Tibial artery (tissue), 4 donors: ENCODE data around the gene NUP62.
A peak's percentile ranks its signal among the peaks of the same experiment; 100 is the strongest.

Source experiments
- DNase-seq, 2 donors: peaks; one replicate each; pipeline ENCODE4 v3.0.0-alpha.2; 2019
- H3K27ac ChIP-seq, 2 donors: fragments of 200-600 bp; sonication (generic) in 1 of 2; 1 replicate in 1 of 2; 2 replicates in 1 of 2; pipeline ENCODE4 v1.5.1; 2018 to 2019; ENCODE audit warnings: mild to moderate bottlenecking in 1 of 2
- H3K27me3 ChIP-seq, 2 donors: fragments of 200-600 bp; sonication (generic) in 1 of 2; one replicate each; pipeline versions ENCODE4 v1.5.1 to v1.6.0; 2016 to 2019
- H3K36me3 ChIP-seq, 3 donors: fragments of 200-600 bp; sonication (generic) in 2 of 3; one replicate each; pipeline ENCODE4 v1.5.1; 2016 to 2019; ENCODE audit warnings: mild to moderate bottlenecking in 2 of 3
- H3K4me1 ChIP-seq, 4 donors: fragments of 200-600 bp; sonication (generic) in 2 of 4; 1 replicate in 3 of 4; 2 replicates in 1 of 4; pipeline ENCODE4 v1.5.1; 2016 to 2019
- H3K4me3 ChIP-seq, 2 donors: fragments of 200-600 bp; sonication (generic) in 1 of 2; 1 replicate in 1 of 2; 2 replicates in 1 of 2; pipeline ENCODE4 v1.5.1; 2018 to 2019; ENCODE audit warnings: mild to moderate bottlenecking in 2 of 2
- H3K9me3 ChIP-seq, 3 donors: fragments of 200-600 bp; sonication (generic) in 1 of 3; one replicate each; pipeline ENCODE4 v1.5.1; 2016 to 2019
- intact Hi-C: fragments of 100-400 bp; cut with DNase I; formaldehyde crosslinking; loops from one replicate; pipeline ENCODE4 v1.15.0; 2023; ENCODE audit warnings: low total_unique reads
- TF ChIP-seq, protein P1 (sequence below), 2 experiments: fragments of 200-600 bp in 1 of 2; fragments of 450-650 bp in 1 of 2; IDR thresholded peaks; one replicate each; pipeline ENCODE4 v1.5.1; 2017 to 2019; ENCODE audit warnings: antibody characterized with exemption in 2 of 2, mild to moderate bottlenecking in 1 of 2, moderate library complexity in 1 of 2

NUP62 gene

DNA sequence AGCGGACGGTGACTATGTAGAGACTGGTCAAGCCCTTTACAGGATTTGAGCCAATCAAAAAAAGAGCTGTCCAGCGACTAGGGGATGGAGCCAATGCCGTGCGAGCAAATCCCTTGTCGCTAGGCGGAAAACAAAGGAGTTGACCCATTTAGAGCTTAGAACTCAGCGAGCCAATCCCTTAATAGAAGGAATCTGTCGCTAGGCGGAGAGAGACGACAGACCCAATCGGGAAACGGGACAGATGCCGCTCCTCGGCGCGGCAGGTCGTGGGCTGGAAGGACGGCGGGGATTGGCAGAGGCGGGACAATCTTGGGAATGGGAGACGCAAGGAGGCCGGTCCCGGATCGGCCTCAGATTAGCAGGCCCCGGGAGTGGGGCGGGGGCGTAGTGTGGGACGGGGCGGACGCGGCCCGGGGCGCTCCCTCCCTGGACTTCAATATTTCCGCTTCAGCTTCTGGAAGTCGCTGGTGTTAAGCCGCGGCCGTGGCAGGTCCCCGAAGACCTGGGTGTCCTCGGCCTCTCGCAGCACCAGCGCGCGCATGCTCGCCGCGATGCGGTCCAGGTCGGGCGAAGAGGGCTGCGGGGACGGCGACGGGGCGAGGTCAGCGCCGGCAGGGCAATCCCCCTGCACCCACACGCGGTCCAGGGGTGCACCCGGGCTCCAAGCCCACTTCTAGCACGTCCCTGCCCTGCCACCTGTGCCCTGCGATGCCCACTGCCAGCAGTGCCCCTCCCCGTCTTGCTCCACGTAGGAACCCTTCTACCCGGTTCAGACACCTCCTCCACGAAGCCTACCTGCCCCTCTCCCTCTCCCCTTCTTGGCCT is 59.6 kb downstream of the NUP62 start:
- H3K4me3 ChIP-seq, result peak overlapping the region; percentile 53 to 57
- intact Hi-C loops, result loop anchor here (5.0 to 10.0 kb wide), 2 partner anchors 52 to 105 kb away; partner anchors contain the start of genes AP2A1, MED25 and TSKS
- H3K4me1 ChIP-seq, result peaks cover 0 to 54% (median 41%) of the 10 kb centered on the region in 4 donors
- peak overlapping the region; percentile 89 to 94 for H3K27ac ChIP-seq
- DNase-seq, result peak; percentile 96 to 99
- no peaks in the 10 kb centered on the region for H3K9me3 ChIP-seq
- TF ChIP-seq, protein P1, sequence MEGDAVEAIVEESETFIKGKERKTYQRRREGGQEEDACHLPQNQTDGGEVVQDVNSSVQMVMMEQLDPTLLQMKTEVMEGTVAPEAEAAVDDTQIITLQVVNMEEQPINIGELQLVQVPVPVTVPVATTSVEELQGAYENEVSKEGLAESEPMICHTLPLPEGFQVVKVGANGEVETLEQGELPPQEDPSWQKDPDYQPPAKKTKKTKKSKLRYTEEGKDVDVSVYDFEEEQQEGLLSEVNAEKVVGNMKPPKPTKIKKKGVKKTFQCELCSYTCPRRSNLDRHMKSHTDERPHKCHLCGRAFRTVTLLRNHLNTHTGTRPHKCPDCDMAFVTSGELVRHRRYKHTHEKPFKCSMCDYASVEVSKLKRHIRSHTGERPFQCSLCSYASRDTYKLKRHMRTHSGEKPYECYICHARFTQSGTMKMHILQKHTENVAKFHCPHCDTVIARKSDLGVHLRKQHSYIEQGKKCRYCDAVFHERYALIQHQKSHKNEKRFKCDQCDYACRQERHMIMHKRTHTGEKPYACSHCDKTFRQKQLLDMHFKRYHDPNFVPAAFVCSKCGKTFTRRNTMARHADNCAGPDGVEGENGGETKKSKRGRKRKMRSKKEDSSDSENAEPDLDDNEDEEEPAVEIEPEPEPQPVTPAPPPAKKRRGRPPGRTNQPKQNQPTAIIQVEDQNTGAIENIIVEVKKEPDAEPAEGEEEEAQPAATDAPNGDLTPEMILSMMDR (IDR thresholded peaks at IDR 0.05), result peak; percentile 18 to 44
- peaks cover 0 to 41% (median 6%) of the 10 kb centered on the region in 3 donors for H3K36me3 ChIP-seq
- no peaks in the 10 kb centered on the region for H3K27me3 ChIP-seq

DNA sequence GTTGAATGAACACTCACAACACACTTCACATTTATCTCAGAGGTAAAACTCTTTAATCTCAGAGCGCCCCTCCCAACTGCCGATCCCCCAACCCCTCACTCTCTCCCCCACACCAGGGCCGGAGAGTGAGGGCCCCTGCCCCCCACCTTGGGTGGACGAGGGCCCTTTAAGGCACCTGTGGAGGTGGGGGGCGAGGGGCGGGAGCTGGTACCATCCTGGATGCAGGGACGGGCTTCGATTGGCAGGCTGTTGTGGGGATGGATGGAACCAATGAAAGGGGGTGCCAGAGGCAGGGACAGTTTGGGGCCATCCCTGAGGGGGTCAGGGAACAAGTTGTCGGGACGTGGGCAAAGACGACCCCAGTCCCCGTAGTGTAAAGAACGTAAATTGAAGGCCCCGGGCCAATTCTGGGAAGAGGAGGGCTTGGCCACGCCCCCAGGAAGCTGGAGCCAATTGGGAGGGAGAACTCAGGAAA is 60.3 kb downstream of the NUP62 start:
- Histone ChIP-seq H3K27me3 (no peaks in the 10 kb centered on the region), H3K27ac (peak overlapping the region; percentile 88 to 89), H3K36me3 (peaks cover 0 to 41% (median 8%) of the 10 kb centered on the region in 3 donors), H3K9me3 (no peaks in the 10 kb centered on the region), H3K4me3 (peak overlapping the region; percentile 36 to 53), H3K4me1 (peaks cover 0 to 53% (median 38%) of the 10 kb centered on the region in 4 donors)
- no peak for DNase-seq
- TF ChIP-seq, protein P1 (IDR thresholded peaks at IDR 0.05), result no peak
- intact Hi-C loops, result loop anchor here (10.0 kb wide), 1 partner anchor 104 kb away; the partner anchor contains the start of genes AP2A1 and TSKS

DNA sequence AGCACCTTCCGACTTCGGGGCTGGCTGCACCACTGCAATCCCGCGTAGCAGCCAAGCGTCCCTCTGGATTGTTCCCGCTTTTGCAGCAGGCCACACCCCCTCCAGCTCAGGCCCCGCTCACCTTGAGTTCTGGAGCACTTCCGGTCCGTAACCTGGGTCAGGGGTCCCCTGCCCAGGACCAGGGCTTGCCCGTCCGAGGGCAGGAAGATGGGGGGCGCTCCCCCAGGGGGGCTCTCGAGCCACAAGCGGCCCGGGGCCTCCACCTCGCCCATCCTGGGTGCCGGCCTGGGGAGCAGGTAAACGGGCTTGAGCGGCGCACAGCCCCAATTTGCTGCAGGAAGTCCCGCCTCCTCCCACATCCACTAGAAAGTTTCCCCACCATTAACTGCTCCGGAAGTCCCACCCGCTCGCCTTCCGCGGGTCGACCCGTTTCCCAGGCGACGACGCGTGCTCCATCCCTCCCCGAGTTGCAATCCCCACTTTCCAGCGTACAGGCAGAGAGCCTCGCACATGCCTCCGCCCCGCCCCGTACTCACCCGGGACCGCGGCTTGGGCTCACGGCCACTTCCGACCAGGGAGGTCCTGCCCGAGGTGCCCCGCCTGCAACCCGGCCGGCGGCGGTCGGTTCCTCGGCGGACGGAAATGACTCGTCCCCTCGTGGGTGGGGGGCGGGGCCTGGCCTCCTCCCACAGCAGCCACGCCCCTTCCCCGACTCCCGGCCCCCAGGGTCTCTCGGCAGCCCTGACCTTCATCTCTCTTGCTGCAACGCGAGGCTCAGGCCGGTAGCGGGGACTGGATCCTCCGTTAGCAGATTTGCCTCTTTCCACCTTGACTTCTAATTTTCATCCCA is 62.1 kb downstream of the NUP62 start, which contains the start of gene PNKP:
Gene PNKP, minus strand, starts transcription at position 644 of the 850 bp plus-strand sequence. Its CDS starts 372 bp downstream, at position 272.
- Histone ChIP-seq H3K4me3 (peak within 1 kb of the TSS; percentile 63 to 68), H3K27me3 (no peaks in the 10 kb centered on the region), H3K36me3 (peaks cover 0 to 42% (median 27%) of the 10 kb centered on the region in 3 donors), H3K27ac (peak within 1 kb of the TSS; percentile 88 to 89), H3K4me1 (peaks cover 0 to 53% (median 36%) of the 10 kb centered on the region in 4 donors), H3K9me3 (no peaks in the 10 kb centered on the region)
- intact Hi-C loops, result loop anchor here (10.0 kb wide), 1 partner anchor 102 kb away; the partner anchor contains the start of genes AP2A1 and TSKS
- DNase-seq, result peak; percentile 93 to 96
- TF ChIP-seq, protein P1 (IDR thresholded peaks at IDR 0.05), result no peak

DNA sequence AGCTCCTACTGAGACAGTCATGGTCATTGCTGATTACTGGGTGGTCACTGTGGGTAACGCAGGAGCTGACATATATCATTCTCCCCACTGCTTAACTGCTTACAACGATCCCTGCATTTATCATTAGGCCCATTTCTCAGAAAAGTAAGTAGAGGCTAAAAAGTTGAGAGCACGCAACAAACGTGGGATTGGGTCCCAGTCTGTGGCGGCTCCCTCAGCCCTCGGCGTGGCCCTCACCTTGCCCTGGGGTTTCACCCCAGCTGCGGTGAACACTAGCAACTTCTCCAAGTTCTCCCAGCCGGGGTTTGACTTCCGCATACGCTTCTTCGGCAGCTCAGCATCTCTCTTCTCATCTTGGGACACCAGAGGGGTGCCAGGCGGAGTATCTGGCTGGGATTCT is 64.4 kb downstream of the NUP62 start:
- H3K27ac ChIP-seq, result peak overlapping the region in 1 of 2 donors; percentile 88

More for the DNA sequence above, 64.4 kb downstream of the NUP62 start:
- Histone ChIP-seq H3K36me3 (peaks cover 0 to 52% (median 43%) of the 10 kb centered on the region in 3 donors), H3K4me3 (no peak overlapping the region), H3K4me1 (peaks cover 0 to 43% (median 28%) of the 10 kb centered on the region in 4 donors), H3K27me3 (no peaks in the 10 kb centered on the region), H3K9me3 (no peaks in the 10 kb centered on the region)
- intact Hi-C loops, result loop anchor here (10.0 kb wide), 1 partner anchor 100 kb away; the partner anchor contains the start of genes AP2A1 and TSKS
- TF ChIP-seq, protein P1 (IDR thresholded peaks at IDR 0.05), result no peak
- DNase-seq, result no peak
